ENCODE measurements around the gene SLC2A8.

GRCh38 chr9:127415657-127416056 is 18.7 kb downstream of the SLC2A8 start:
- TF ChIP-seq CTCF (IDR thresholded peaks at IDR 0.05) (no peak), POLR2A (IDR thresholded peaks at IDR 0.05) (no peak), EP300 (IDR thresholded peaks at IDR 0.05) (no peak)

Measured in ovary (tissue), 3 donors.